Measurements from ENCODE around the gene GPR158. TPM values are rescaled to one million over a fixed set of nuclear protein-coding genes. Genes with fewer than 3 reads are reported as not detected.

The GPR158 gene
- total RNA-seq, 3 donors from 2014 or later: not detected

- H3K4me1 Mint-ChIP-seq (ENCODE audit: low read depth): no peaks in the 10 kb centered on the region
- H3K27me3 Mint-ChIP-seq (ENCODE audit: low read depth): no peaks in the 10 kb centered on the region
- no peaks in the 10 kb centered on the region for H3K36me3 Mint-ChIP-seq (ENCODE audit: insufficient read depth)
- ATAC-seq: no peak
- no peak for DNase-seq
- H3K4me3 Mint-ChIP-seq: no peak overlapping the region
- H3K9me3 Mint-ChIP-seq: no peaks in the 10 kb centered on the region
Observed at GRCh38 chr10:25232204-25232603, 57.4 kb downstream of the GPR158 start.

DNA sequence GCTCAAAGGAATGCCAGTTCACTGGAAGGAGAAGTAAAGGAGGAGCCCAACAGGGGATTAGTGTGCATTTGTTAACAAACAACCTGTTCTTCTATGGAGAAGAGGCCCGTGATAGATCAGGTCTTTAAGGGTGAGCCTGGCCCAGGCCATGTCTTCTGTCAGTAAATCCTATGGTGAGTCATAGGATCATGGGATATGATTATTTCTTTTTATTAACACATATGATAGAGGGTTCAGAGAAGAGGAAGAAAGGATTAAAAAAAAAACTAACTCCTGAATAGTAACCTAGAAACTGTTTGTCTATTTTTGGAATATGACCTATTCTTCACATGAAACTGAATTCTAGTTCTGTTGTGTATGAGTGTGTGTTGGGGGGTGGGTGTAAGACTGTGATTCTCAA lies 70.4 kb downstream of the GPR158 start:
- H3K9me3 Mint-ChIP-seq: no peaks in the 10 kb centered on the region
- DNase-seq (no peak), ATAC-seq (no peak)
- no peak overlapping the region for H3K4me3 Mint-ChIP-seq
- no peaks in the 10 kb centered on the region for H3K27me3 Mint-ChIP-seq (ENCODE audit: low read depth)
- H3K36me3 Mint-ChIP-seq (ENCODE audit: insufficient read depth): no peaks in the 10 kb centered on the region
- H3K4me1 Mint-ChIP-seq (ENCODE audit: low read depth): no peaks in the 10 kb centered on the region

DNA sequence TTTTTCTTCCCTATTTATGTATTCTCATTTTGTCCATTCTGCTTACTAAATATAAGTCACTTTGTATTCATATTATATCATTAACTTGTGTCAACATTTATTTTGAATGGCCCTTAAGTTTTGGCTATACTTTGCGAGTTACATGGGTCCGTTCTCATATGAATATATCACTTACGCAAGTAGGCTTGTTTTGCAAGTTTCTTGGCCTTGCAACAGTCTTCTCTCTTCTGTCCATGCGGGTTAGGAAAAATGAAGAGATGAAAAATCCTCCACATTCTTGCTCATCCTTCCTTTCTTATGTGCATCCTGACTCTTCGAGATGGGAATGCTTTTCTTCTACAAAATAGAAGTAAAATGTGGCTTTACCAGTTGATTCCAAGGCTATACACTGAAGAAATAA lies 82.8 kb downstream of the GPR158 start:
- Mint-ChIP-seq H3K4me1 (ENCODE audit: low read depth) (no peaks in the 10 kb centered on the region), H3K27me3 (ENCODE audit: low read depth) (no peaks in the 10 kb centered on the region), H3K36me3 (ENCODE audit: insufficient read depth) (no peaks in the 10 kb centered on the region), H3K4me3 (no peak overlapping the region), H3K9me3 (no peaks in the 10 kb centered on the region)
- ATAC-seq (no peak), DNase-seq (no peak)

DNA sequence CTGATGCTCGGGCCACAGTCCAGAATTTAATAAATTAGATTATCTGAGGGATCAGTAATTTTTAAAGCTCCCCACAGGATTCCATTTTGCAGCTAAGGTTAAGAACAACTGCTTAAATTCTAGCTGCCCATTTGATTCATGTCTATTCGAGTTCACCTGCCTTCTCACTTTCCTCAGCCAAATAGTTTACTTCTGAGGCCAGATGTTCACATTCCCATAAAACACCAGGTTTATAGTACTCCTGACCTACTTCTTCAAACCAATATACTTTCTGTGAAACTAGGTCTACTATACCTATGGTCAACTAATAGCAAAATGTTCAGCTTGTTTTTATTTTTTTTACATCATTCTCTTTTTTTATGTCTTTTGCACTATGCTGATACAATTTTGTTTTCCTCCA lies 86.3 kb downstream of the GPR158 start:
- Mint-ChIP-seq H3K4me1 (ENCODE audit: low read depth) (no peaks in the 10 kb centered on the region), H3K4me3 (no peak overlapping the region), H3K36me3 (ENCODE audit: insufficient read depth) (no peaks in the 10 kb centered on the region), H3K9me3 (no peaks in the 10 kb centered on the region), H3K27me3 (ENCODE audit: low read depth) (no peaks in the 10 kb centered on the region)
- ATAC-seq (no peak), DNase-seq (no peak)

GRCh38 chr10:25261558-25261957 lies 86.8 kb downstream of the GPR158 start:
- H3K4me3 Mint-ChIP-seq: no peak overlapping the region
- no peaks in the 10 kb centered on the region for H3K4me1 Mint-ChIP-seq (ENCODE audit: low read depth)
- no peak for ATAC-seq
- H3K27me3 Mint-ChIP-seq (ENCODE audit: low read depth): no peaks in the 10 kb centered on the region
- no peak for DNase-seq
- no peaks in the 10 kb centered on the region for H3K36me3 Mint-ChIP-seq (ENCODE audit: insufficient read depth)
- no peaks in the 10 kb centered on the region for H3K9me3 Mint-ChIP-seq

DNA sequence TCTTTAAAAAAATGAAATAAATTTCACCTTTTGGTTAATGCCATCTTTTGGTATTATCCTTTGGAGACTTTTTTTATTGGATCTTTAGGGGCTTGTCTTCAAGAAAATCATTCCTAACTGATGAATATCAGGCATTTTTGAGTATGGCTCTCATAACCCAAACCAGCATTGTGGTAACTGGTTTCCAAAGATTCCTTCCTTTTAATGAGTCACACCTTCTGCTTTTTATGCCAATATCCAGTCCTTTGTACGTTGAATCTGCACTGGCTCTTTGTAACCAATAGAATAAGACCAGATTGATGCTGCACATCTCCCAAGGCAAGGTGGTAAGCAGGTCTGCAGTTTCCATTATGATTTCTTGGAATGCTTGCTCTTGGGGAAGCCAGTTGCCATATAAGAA lies 89.1 kb downstream of the GPR158 start:
- Mint-ChIP-seq H3K27me3 (ENCODE audit: low read depth) (no peaks in the 10 kb centered on the region), H3K36me3 (ENCODE audit: insufficient read depth) (no peaks in the 10 kb centered on the region), H3K4me1 (ENCODE audit: low read depth) (no peaks in the 10 kb centered on the region), H3K4me3 (no peak overlapping the region), H3K9me3 (no peaks in the 10 kb centered on the region)
- no peak for ATAC-seq
- no peak for DNase-seq

GRCh38 chr10:25278180-25278579 lies 103.4 kb downstream of the GPR158 start:
- H3K27me3 Mint-ChIP-seq (ENCODE audit: low read depth): no peaks in the 10 kb centered on the region
- H3K9me3 Mint-ChIP-seq: peaks cover 23% of the 10 kb centered on the region
- no peaks in the 10 kb centered on the region for H3K4me1 Mint-ChIP-seq (ENCODE audit: low read depth)
- ATAC-seq: no peak
- DNase-seq: no peak
- no peak overlapping the region for H3K4me3 Mint-ChIP-seq
- no peaks in the 10 kb centered on the region for H3K36me3 Mint-ChIP-seq (ENCODE audit: insufficient read depth)

DNA sequence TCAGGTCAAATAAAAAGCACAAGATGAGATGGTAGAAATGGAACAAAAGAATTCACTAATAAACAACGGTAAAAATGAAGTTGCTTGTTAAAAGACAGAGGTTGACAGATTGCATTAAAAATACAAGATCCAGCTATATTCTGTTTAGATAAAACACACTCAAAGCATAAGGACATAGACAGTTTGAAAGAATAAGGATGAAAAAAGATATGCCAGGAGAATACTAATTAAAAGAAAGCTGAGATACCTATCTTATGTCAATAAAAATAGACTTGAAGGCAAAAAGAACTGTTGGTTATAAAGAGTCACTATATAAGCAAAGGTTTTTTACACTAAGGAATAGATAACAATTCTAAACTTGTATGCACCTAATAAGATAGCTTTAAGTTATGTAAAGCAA lies 105.3 kb downstream of the GPR158 start:
- Mint-ChIP-seq H3K36me3 (ENCODE audit: insufficient read depth) (no peaks in the 10 kb centered on the region), H3K4me3 (no peak overlapping the region), H3K9me3 (peaks cover 23% of the 10 kb centered on the region), H3K4me1 (ENCODE audit: low read depth) (no peaks in the 10 kb centered on the region), H3K27me3 (ENCODE audit: low read depth) (no peaks in the 10 kb centered on the region)
- no peak for ATAC-seq
- DNase-seq: no peak

GRCh38 chr10:25280573-25280972 lies 105.8 kb downstream of the GPR158 start:
- DNase-seq (no peak), ATAC-seq (no peak)
- Mint-ChIP-seq H3K9me3 (peaks cover 23% of the 10 kb centered on the region), H3K4me1 (ENCODE audit: low read depth) (no peaks in the 10 kb centered on the region), H3K36me3 (ENCODE audit: insufficient read depth) (no peaks in the 10 kb centered on the region), H3K4me3 (no peak overlapping the region), H3K27me3 (ENCODE audit: low read depth) (no peaks in the 10 kb centered on the region)

DNA sequence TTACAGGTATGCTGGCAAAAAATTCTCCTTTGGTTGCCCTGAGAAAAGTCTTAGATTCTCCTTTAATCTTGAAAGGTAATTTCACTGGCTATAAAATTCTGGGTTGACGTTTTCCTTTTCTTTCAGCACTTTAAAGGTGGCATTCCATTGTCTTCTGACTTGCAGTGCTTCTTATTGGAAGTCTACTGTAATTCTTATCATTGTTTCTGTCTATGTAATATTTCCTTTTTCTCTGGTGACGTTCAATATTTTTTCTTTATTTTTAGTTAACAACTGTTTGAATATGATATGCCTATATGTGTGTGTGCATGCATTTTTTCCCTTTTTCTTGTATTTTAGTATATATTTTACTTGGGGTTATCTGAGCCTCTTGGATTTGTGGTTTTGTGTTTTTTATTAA lies 111.0 kb downstream of the GPR158 start:
- Mint-ChIP-seq H3K4me3 (no peak overlapping the region), H3K27me3 (ENCODE audit: low read depth) (no peaks in the 10 kb centered on the region), H3K4me1 (ENCODE audit: low read depth) (no peaks in the 10 kb centered on the region), H3K9me3 (peaks cover 13% of the 10 kb centered on the region), H3K36me3 (ENCODE audit: insufficient read depth) (no peaks in the 10 kb centered on the region)
- no peak for ATAC-seq
- DNase-seq: no peak

DNA sequence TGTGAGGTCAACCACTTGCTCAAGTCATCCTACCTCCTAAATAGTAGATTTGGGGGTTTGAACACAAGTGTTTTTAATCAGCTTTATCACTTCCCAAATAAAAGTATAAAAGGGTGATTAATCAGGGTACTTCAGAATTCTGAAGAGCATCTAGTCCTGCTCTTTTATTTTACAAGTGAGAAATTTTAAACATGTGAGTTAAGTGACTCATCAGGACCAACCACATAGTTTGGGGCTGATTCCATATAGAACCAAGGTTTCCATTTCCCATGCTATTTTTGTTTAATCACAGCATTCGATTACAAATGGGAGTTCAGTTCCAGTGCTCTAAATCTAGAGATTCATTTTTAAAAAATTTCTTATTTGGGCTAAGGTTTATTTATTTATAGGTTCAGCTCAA lies 113.4 kb downstream of the GPR158 start:
- ATAC-seq: no peak

DNA sequence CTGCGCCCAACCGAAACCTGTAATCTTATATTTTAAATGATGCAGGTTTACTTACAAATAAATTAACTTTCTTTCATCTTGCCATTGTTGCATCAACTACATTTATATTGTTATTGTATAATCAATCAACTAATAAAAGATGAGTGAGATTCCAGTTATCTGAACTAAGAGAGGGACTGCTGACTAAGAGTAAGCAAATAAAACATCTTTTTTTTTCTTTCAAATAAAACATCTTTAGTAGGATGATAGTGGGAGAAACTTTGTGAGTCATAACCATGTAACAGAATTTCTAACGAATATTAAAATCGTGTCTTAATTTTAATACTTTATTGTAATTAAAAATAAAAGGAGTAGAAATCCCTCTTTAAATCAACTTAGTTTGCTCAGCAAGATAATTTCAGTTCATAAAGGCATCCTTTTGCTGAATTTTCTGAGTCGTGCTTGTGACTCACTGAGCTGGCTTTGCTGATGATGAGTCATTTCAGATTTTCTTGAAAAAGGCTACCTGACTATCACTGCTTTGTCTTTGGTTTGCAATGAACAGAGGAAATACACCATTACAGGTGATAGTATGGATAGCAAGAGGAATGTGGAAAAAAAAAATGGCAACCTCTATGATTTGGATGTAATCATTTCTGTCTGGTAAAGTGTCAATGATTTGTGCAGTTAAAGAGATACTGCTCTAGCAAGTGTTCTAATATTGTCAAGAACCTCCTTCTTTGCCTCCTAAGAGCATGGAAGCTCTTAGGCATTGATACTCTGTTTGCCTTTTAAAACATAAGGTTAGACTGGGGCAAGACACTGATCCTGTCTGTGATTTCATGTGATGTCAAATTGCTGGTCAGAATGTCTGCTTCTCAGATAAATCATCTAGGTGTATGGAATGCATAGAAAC lies 119.5 kb downstream of the GPR158 start:
- Mint-ChIP-seq H3K36me3 (ENCODE audit: insufficient read depth) (no peaks in the 10 kb centered on the region), H3K9me3 (peaks cover 5% of the 10 kb centered on the region), H3K4me1 (ENCODE audit: low read depth) (no peaks in the 10 kb centered on the region), H3K27me3 (ENCODE audit: low read depth) (no peaks in the 10 kb centered on the region), H3K4me3 (no peak overlapping the region)
- no peak for DNase-seq
- ATAC-seq: no peak

More for the DNA sequence above, 113.4 kb downstream of the GPR158 start:
- no peak overlapping the region for H3K4me3 Mint-ChIP-seq
- H3K9me3 Mint-ChIP-seq: peaks cover 13% of the 10 kb centered on the region
- no peaks in the 10 kb centered on the region for H3K36me3 Mint-ChIP-seq (ENCODE audit: insufficient read depth)
- H3K4me1 Mint-ChIP-seq (ENCODE audit: low read depth): no peaks in the 10 kb centered on the region
- H3K27me3 Mint-ChIP-seq (ENCODE audit: low read depth): no peaks in the 10 kb centered on the region
- no peak for DNase-seq

DNA sequence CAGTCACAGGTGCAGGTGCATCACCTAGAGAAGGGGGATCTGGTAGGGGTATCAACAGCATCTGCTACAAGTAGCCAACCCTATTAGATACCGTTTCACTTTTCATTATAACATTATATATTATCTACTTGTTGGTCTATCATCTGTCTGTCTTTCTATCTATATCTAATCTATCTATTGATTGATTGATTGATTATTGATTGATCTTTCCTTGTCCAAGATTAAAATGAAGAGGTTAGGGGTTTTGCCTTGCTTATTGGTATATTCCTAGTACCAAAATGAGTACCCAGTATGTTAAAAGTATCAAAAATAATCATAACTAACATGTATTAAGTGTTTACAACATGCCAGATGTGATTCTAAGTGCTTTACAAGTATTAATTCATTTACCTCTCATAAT lies 121.5 kb downstream of the GPR158 start:
- no peak for DNase-seq
- Mint-ChIP-seq H3K4me1 (ENCODE audit: low read depth) (no peaks in the 10 kb centered on the region), H3K4me3 (no peak overlapping the region), H3K9me3 (no peaks in the 10 kb centered on the region), H3K36me3 (ENCODE audit: insufficient read depth) (no peaks in the 10 kb centered on the region), H3K27me3 (ENCODE audit: low read depth) (no peaks in the 10 kb centered on the region)
- ATAC-seq: no peak

GRCh38 chr10:25297466-25297865 lies 122.7 kb downstream of the GPR158 start:
- H3K36me3 Mint-ChIP-seq (ENCODE audit: insufficient read depth): no peaks in the 10 kb centered on the region
- no peak overlapping the region for H3K4me3 Mint-ChIP-seq
- DNase-seq (no peak), ATAC-seq (no peak)
- H3K4me1 Mint-ChIP-seq (ENCODE audit: low read depth): no peaks in the 10 kb centered on the region
- no peaks in the 10 kb centered on the region for H3K27me3 Mint-ChIP-seq (ENCODE audit: low read depth)
- no peaks in the 10 kb centered on the region for H3K9me3 Mint-ChIP-seq

- Mint-ChIP-seq H3K27me3 (ENCODE audit: low read depth) (no peaks in the 10 kb centered on the region), H3K4me3 (no peak overlapping the region), H3K36me3 (ENCODE audit: insufficient read depth) (no peaks in the 10 kb centered on the region), H3K9me3 (no peaks in the 10 kb centered on the region), H3K4me1 (ENCODE audit: low read depth) (no peaks in the 10 kb centered on the region)
- ATAC-seq (no peak), DNase-seq (no peak)
Observed at GRCh38 chr10:25300073-25300472, 125.3 kb downstream of the GPR158 start.
